Mesendoderm (in vitro differentiated cells): ENCODE data around the gene ABCA2.

ENCODE experiments used
- DNase-seq: peaks from one replicate; pipeline ENCODE4 v3.0.0; 2013
- H2AK5ac ChIP-seq: 2 replicates; pipeline ENCODE4 v1.6.1; 2013; ENCODE audit warnings: low read length, inconsistent platforms
- H2BK120ac ChIP-seq: 2 replicates; pipeline ENCODE4 v1.6.1; 2013; ENCODE audit warnings: low read depth, mild to moderate bottlenecking, low read length, moderate library complexity, mixed read lengths
- H2BK15ac ChIP-seq: replicated peaks from 2 replicates; pipeline ENCODE4 v1.6.1; 2013; ENCODE audit warnings: low read depth, mild to moderate bottlenecking, moderate library complexity
- H2BK5ac ChIP-seq: 2 replicates; pipeline ENCODE4 v1.6.1; 2013; ENCODE audit warnings: low read length, inconsistent platforms
- H3K18ac ChIP-seq: 2 replicates; pipeline ENCODE4 v1.6.1; 2013; ENCODE audit warnings: mild to moderate bottlenecking, low read length, mixed read lengths
- H3K23ac ChIP-seq: one replicate; pipeline ENCODE4 v1.6.1; 2013; ENCODE audit warnings: low read length
- H3K27ac ChIP-seq: 2 replicates; pipeline ENCODE4 v1.5.1; 2013; ENCODE audit warnings: low read depth, mild to moderate bottlenecking, inconsistent platforms, low read length, moderate library complexity
- H3K27me3 ChIP-seq: 2 replicates; pipeline ENCODE4 v1.6.1; 2013; ENCODE audit warnings: low read length, control low read depth, mild to moderate bottlenecking, inconsistent platforms; ENCODE audit not compliant: insufficient read depth, poor library complexity
- H3K36me3 ChIP-seq: 2 replicates; pipeline ENCODE4 v1.6.1; 2013; ENCODE audit warnings: low read length, inconsistent platforms; ENCODE audit not compliant: control insufficient read depth, insufficient read depth
- H3K4ac ChIP-seq: one replicate; pipeline ENCODE4 v1.6.1; 2013; ENCODE audit warnings: low read depth, mild to moderate bottlenecking, low read length, moderate library complexity
- H3K4me1 ChIP-seq: 2 replicates; pipeline ENCODE4 v1.6.1; 2013; ENCODE audit warnings: low read depth, low read length, inconsistent platforms; ENCODE audit not compliant: control insufficient read depth
- H3K4me2 ChIP-seq: 2 replicates; pipeline ENCODE4 v1.6.1; 2013; ENCODE audit warnings: low read length
- H3K4me3 ChIP-seq: 2 replicates; pipeline ENCODE4 v1.5.1; 2013; ENCODE audit warnings: mild to moderate bottlenecking, low read length
- H3K56ac ChIP-seq: one replicate; pipeline ENCODE4 v1.6.1; 2013; ENCODE audit warnings: low read length
- H3K79me1 ChIP-seq: 2 replicates; pipeline ENCODE4 v1.6.1; 2013; ENCODE audit warnings: low read length, inconsistent platforms
- H3K79me2 ChIP-seq: 2 replicates; pipeline ENCODE4 v1.6.1; 2013; ENCODE audit warnings: mild to moderate bottlenecking, low read length; ENCODE audit not compliant: control insufficient read depth, insufficient read depth
- H3K9ac ChIP-seq: 2 replicates; pipeline ENCODE4 v1.6.1; 2013; ENCODE audit warnings: low read length, inconsistent platforms
- H4K5ac ChIP-seq: one replicate; pipeline ENCODE4 v1.6.1; 2013; ENCODE audit warnings: low read length
- H4K8ac ChIP-seq: one replicate; pipeline ENCODE4 v1.6.1; 2013; ENCODE audit warnings: low read depth, mild to moderate bottlenecking, control low read depth, low read length, moderate library complexity
- WGBS: extraction: QIAGEN DNeasy Blood & Tissue Kit; methylation state at CpG from one replicate; pipeline ENCODE4 v1.1.7; 2013; ENCODE audit warnings: low lambda C conversion rate, missing lambda C conversion rate; ENCODE audit not compliant: insufficient coverage; ENCODE audit errors: extremely low coverage; 5-methylcytosine and 5-hydroxymethylcytosine counted together

Gene ABCA2

DNA sequence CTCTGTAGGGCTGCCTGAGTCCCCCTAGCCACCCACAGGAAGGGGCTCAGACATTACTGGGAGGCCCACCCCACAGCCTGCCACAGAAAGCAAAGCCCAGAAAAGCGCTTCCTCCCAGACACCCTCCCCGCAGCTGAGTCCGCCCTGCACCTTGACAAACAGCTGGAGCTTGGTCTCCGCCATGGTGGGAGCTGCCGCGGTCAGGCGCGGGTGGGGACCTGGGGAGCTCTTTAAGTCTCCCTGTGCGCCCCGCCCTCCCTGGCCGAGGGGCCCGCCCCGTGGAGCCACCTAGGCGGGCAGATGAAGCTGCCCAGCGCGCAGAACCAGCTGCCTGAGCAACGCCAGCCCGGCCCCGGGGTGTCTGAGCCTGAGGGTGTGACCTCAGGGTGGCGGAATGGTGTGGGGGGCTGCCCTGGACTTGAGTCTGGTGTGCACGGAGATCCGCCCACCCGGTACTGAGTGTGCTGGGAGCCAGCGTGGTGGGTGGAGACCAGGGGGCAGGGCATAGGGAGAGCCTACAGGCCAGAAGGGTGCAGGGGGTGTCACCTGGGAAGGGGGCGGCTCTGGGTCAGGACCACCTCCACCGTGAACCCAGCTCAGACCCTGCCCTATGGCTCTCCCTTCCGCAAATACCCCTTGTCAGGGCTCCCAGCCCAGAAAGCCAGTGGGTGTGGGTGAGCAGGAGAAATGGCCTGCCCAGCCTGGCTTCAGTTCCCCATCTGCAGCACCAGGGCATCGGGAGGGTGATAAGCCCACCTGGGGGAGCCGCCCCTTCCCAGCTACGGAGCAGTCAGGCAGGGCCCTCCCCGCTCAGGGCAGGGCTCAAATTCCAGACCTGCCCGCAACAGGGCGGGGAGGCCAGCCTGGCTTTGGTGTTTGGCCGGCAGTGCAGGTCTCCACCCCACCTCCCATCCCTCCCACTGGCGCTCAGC, 31.4 kb downstream of the ABCA2 start, which contains the start of gene CLIC3:
TSS of gene CLIC3 (minus strand) at position 208 of the 932 bp plus-strand sequence. CDS start at position 183, 25 bp downstream.
- no CpG with 5 or more reads among the region's 35 CpGs for WGBS
- peak within 1 kb of the TSS; percentile 67 for H3K56ac ChIP-seq

DNA sequence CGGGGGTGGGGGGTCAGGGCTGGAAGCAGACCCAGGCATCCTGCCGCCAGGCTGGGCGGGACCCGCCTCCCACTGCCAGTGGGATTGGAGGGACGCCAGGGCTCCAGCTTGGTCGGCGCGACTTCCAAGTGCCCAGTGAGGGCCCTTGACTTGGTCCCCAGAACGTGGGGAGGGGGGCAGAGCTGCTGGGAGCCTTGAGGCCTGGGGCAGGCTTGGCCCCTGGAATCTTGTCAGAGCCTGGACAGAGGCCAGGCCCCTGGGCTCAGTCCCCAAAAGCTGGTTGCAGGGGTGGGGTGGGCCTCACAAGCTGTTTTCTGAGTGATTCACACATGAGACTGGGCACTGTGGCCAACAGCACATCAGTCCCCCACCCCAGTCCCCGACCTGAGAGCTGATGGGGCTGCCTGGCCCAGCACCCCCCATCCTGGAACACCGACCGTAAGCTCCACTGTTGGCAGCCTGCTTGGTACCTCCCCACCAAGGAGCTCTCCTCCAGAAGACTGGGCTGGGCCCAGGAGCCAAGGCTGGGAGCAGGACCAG, 32.2 kb downstream of the ABCA2 start:
- Histone ChIP-seq H3K4me3 (no peak overlapping the region), H3K9ac (peak overlapping the region; percentile 56), H3K4me2 (no peak overlapping the region), H3K79me2 (no peaks in the 10 kb centered on the region), H3K4ac (no peak overlapping the region), H3K36me3 (no peaks in the 10 kb centered on the region), H4K8ac (no peak overlapping the region), H3K27ac (no peak overlapping the region), H3K23ac (no peak overlapping the region), H2AK5ac (no peak overlapping the region), H3K18ac (no peak overlapping the region), H3K79me1 (peaks cover 4% of the 10 kb centered on the region), H4K5ac (no peak overlapping the region), H3K4me1 (peaks cover 3% of the 10 kb centered on the region), H3K56ac (no peak overlapping the region), H2BK15ac (no peak overlapping the region), H2BK120ac (no peak overlapping the region), H3K27me3 (no peaks in the 10 kb centered on the region), H2BK5ac (no peak overlapping the region)
- no CpG with 5 or more reads among the region's 12 CpGs for WGBS
- no peak for DNase-seq

More for the DNA sequence above, 31.4 kb downstream of the ABCA2 start, which contains the start of gene CLIC3:
- no peak within 1 kb of the TSS for H2BK15ac ChIP-seq
- no peak within 1 kb of the TSS for H3K4ac ChIP-seq
- no peak within 1 kb of the TSS for H2BK120ac ChIP-seq
- H3K36me3 ChIP-seq = no peaks in the 10 kb centered on the region
- peaks cover 4% of the 10 kb centered on the region for H3K79me1 ChIP-seq
- peak within 1 kb of the TSS; percentile 37 for H3K4me2 ChIP-seq
- H4K8ac ChIP-seq = no peak within 1 kb of the TSS
- no peak within 1 kb of the TSS for H3K4me3 ChIP-seq
- no peaks in the 10 kb centered on the region for H3K27me3 ChIP-seq
- peak; percentile 58 for DNase-seq
- H2AK5ac ChIP-seq = no peak within 1 kb of the TSS
- no peak within 1 kb of the TSS for H3K23ac ChIP-seq
- peak within 1 kb of the TSS; percentile 56 for H3K9ac ChIP-seq
- H3K79me2 ChIP-seq = no peaks in the 10 kb centered on the region
- H3K27ac ChIP-seq = no peak within 1 kb of the TSS
- H4K5ac ChIP-seq = no peak within 1 kb of the TSS
- no peak within 1 kb of the TSS for H3K18ac ChIP-seq
- peaks cover 3% of the 10 kb centered on the region for H3K4me1 ChIP-seq
- H2BK5ac ChIP-seq = no peak within 1 kb of the TSS

DNA sequence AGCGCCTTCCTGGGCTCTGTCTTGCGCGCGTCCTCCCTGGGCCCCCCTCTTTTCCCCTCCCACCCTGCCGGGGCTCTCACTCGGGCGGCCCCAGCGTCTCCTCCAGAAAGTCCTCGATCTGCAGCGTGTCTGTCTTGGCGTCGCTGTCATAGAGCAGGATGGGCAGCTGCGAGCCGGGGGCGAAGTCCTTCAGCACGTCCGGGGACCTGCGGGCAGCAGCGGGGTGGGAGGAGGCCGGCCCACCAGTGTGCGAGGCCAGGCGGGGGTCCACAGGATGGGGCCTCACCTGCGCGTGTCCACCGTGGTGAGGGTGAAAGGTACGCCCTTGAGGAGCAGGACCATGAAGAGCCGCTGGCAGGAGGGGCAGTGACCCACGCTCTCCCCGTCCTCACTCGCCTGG, 32.7 kb downstream of the ABCA2 start:
- H3K4me3 ChIP-seq = no peak overlapping the region
- no peak overlapping the region for H3K9ac ChIP-seq
- H4K8ac ChIP-seq = no peak overlapping the region
- no peak overlapping the region for H3K23ac ChIP-seq
- no peak overlapping the region for H4K5ac ChIP-seq
- H2BK5ac ChIP-seq = no peak overlapping the region
- no peak for DNase-seq
- no peak overlapping the region for H2BK15ac ChIP-seq
- no peak overlapping the region for H3K4me2 ChIP-seq
- no peak overlapping the region for H2BK120ac ChIP-seq
- no peak overlapping the region for H3K56ac ChIP-seq
- peaks cover 3% of the 10 kb centered on the region for H3K4me1 ChIP-seq
- no peaks in the 10 kb centered on the region for H3K79me2 ChIP-seq
- no peak overlapping the region for H3K4ac ChIP-seq
- H3K27ac ChIP-seq = no peak overlapping the region
- no peaks in the 10 kb centered on the region for H3K27me3 ChIP-seq
- no CpG with 5 or more reads among the region's 30 CpGs for WGBS
- no peak overlapping the region for H3K18ac ChIP-seq
- H2AK5ac ChIP-seq = no peak overlapping the region
- peaks cover 4% of the 10 kb centered on the region for H3K79me1 ChIP-seq
- no peaks in the 10 kb centered on the region for H3K36me3 ChIP-seq

GRCh38 chr9:136994888-136995230, 33.2 kb downstream of the ABCA2 start:
- WGBS = no CpG with 5 or more reads among the region's 40 CpGs
- no peak overlapping the region for H3K4ac ChIP-seq
- H3K4me1 ChIP-seq = peaks cover 3% of the 10 kb centered on the region

DNA sequence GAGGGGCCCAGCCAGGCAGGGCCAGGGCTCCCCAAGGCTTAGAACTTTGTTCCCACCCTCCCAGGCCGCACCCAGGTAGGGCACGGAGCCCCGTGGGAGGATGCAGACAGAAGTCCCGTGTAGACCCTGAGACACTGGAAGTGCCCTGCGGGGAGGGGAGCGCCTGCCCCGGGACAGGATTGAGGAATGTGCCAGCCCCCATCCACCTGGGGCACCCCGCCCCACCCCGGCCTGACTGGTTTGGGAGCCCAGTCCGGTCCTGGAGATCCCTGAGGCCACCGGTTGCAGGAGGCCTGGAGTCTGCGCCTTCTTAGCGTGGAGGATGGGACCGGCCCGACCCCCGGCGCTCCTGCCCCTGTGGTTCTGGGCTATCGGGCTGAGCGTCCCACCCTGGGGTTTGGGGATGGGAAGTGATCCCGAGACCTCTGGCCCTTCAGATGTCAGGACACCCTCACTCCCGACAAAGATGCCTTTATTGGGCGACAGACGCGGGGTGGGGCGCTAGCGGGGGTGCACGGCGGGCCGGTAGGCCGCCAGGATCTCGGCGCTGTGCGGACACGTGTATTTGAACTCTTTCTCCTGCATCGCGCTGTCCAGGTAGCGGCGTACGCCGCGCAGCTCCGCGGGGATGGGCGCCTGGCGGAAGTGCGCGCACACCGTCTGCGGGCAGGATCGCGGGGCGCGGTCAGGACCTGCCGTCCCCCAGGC, 33.7 kb downstream of the ABCA2 start:
- H3K4ac ChIP-seq = no peak overlapping the region
- no peak overlapping the region for H2BK15ac ChIP-seq
- H3K27me3 ChIP-seq = no peaks in the 10 kb centered on the region
- H3K4me3 ChIP-seq = no peak overlapping the region
- no peak overlapping the region for H2AK5ac ChIP-seq
- H3K9ac ChIP-seq = no peak overlapping the region
- no peak overlapping the region for H3K27ac ChIP-seq
- H4K5ac ChIP-seq = no peak overlapping the region
- no peaks in the 10 kb centered on the region for H3K36me3 ChIP-seq
- no peak overlapping the region for H3K4me2 ChIP-seq
- no CpG with 5 or more reads among the region's 54 CpGs for WGBS
- peaks cover 3% of the 10 kb centered on the region for H3K4me1 ChIP-seq
- no peak for DNase-seq
- H3K79me2 ChIP-seq = no peaks in the 10 kb centered on the region
- no peak overlapping the region for H2BK120ac ChIP-seq
- H3K79me1 ChIP-seq = peaks cover 4% of the 10 kb centered on the region
- H3K56ac ChIP-seq = no peak overlapping the region
- no peak overlapping the region for H4K8ac ChIP-seq
- no peak overlapping the region for H3K18ac ChIP-seq
- H3K23ac ChIP-seq = no peak overlapping the region
- no peak overlapping the region for H2BK5ac ChIP-seq

More at GRCh38 chr9:136994888-136995230, 33.2 kb downstream of the ABCA2 start:
- H3K9ac ChIP-seq = no peak overlapping the region
- no peak overlapping the region for H3K4me3 ChIP-seq
- no peak overlapping the region for H2BK15ac ChIP-seq
- no peak overlapping the region for H3K23ac ChIP-seq
- H4K8ac ChIP-seq = no peak overlapping the region
- H3K27me3 ChIP-seq = no peaks in the 10 kb centered on the region
- H3K18ac ChIP-seq = no peak overlapping the region
- H3K79me1 ChIP-seq = peaks cover 4% of the 10 kb centered on the region
- H2AK5ac ChIP-seq = no peak overlapping the region
- H2BK5ac ChIP-seq = no peak overlapping the region
- no peak overlapping the region for H4K5ac ChIP-seq
- H3K36me3 ChIP-seq = no peaks in the 10 kb centered on the region
- H2BK120ac ChIP-seq = no peak overlapping the region
- H3K56ac ChIP-seq = no peak overlapping the region
- no peak overlapping the region for H3K27ac ChIP-seq
- no peak for DNase-seq
- H3K79me2 ChIP-seq = no peaks in the 10 kb centered on the region
- no peak overlapping the region for H3K4me2 ChIP-seq
